ENCODE results near the gene DLG2. TPM values are rescaled to one million over a fixed set of nuclear protein-coding genes. Genes with fewer than 3 reads are reported as not detected.
"Not testable (repeated sequence)": the region's sequence is repeated elsewhere in the genome, so short reads cannot be mapped to it uniquely, and the experiment has no call there.

DLG2 gene
- 10 to 100 TPM; 19.4 to 23.3 TPM for total RNA-seq
- polyA plus RNA-seq, result 1 to 10 TPM; 1.3 to 2.4 TPM
- long read RNA-seq, donor 1, partial matches to known transcripts, result 0 of 57 reads
- long read RNA-seq, donor 1, other reads (novel, unspliced or antisense), result 57 of 57 reads
- long read RNA-seq, donor 2, partial matches to known transcripts, result 0 of 49 reads
- long read RNA-seq, donor 2, other reads (novel, unspliced or antisense), result 49 of 49 reads

- WGBS, 2 donors, result 0 to 1% methylated on average over 23 of the region's 23 CpGs
These were observed at the start of gene DLG2 for GRCh38 chr11:85627332-85627997. TSS of gene DLG2 (minus strand) at chr11:85627344.

GRCh38 chr11:85673393-85673792 is 46.2 kb upstream of the DLG2 start:
- Histone ChIP-seq H3K27ac (ENCODE audit: low read depth in 1 of 2, low read length in 2 of 2) (no peak overlapping the region), H3K36me3 (ENCODE audit: control insufficient read depth in 1 of 2, insufficient read depth in 2 of 2, low read length in 1 of 2) (no peaks in the 10 kb centered on the region), H3K9me3 (ENCODE audit: control insufficient read depth, low read length) (no peaks in the 10 kb centered on the region), H3K4me3 (ENCODE audit: low read length in 2 of 2) (peak overlapping the region in 1 of 2 donors; percentile 3), H3K4me1 (ENCODE audit: control insufficient read depth in 1 of 2, insufficient read depth in 2 of 2, low read length in 2 of 2) (no peaks in the 10 kb centered on the region), H3K27me3 (ENCODE audit: control insufficient read depth in 1 of 2, insufficient read depth in 2 of 2, low read length in 1 of 2) (no peaks in the 10 kb centered on the region)
- ATAC-seq (ENCODE audit: low FRiP score) (no peak), DNase-seq (no peak)
- intact Hi-C loops (cut with DNase I), result no loop called here
- WGBS, 2 donors, result 91 to 95% methylated on average over 3 of the region's 3 CpGs

More at GRCh38 chr11:85627332-85627997, at the start of gene DLG2:
- Histone ChIP-seq H3K36me3 (ENCODE audit: control insufficient read depth in 1 of 2, insufficient read depth in 2 of 2, low read length in 1 of 2) (no peaks in the 10 kb centered on the region), H3K27ac (ENCODE audit: low read depth in 1 of 2, low read length in 2 of 2) (peak within 1 kb of the TSS; percentile 78 to 95), H3K4me1 (ENCODE audit: control insufficient read depth in 1 of 2, insufficient read depth in 2 of 2, low read length in 2 of 2) (peaks cover 0 to 8% of the 10 kb centered on the region in 2 donors), H3K4me3 (ENCODE audit: low read length in 2 of 2) (peak within 1 kb of the TSS; percentile 85 to 91), H3K27me3 (ENCODE audit: control insufficient read depth in 1 of 2, insufficient read depth in 2 of 2, low read length in 1 of 2) (no peaks in the 10 kb centered on the region), H3K9me3 (ENCODE audit: control insufficient read depth, low read length) (no peaks in the 10 kb centered on the region)
- DNase-seq, result no peak
- peak; percentile 69 for ATAC-seq (ENCODE audit: low FRiP score)
- intact Hi-C loops (cut with DNase I), result no loop called here

DNA sequence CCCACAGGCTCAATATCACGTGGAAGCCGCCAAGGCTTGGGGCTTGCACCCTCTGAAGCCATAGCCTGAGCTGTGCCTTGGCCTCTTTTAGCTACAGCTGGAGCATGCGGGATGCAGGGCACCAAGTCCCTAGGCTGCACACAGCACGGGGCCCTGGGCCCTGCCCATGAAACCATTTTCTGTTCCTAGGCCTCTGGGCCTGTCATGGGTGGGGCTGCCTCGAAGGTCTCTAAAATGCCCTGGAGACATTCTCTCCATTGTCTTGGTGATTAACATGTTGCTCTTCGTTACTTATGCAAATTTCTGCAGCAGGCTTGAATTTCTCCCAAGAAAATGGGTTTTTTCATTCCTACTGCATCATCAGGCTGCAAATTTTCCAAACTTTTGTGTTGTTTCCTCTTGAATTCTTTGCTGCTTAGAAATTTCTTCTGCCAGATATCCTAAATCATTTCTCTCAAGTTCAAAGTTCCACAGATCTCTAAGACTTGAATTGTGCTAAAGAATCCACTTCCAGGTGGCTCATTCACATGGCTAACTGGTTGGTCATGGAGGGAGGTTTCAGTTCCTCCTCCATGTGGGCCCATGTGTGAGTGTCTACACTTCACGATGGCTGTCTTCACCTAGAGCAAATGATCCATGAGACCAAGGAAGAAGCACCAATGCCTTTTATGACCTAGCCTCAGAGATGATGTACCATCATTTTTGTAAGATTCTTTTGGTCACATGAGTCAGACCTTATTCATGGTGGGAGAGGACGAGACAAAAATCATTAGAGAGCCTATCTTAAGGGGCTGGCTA is 45.2 kb upstream of the DLG2 start:
- DNase-seq, result peak in 1 of 2 donors; percentile 61
- Histone ChIP-seq H3K27ac (ENCODE audit: low read depth in 1 of 2, low read length in 2 of 2) (no peak overlapping the region), H3K4me3 (ENCODE audit: low read length in 2 of 2) (no peak overlapping the region), H3K36me3 (ENCODE audit: control insufficient read depth in 1 of 2, insufficient read depth in 2 of 2, low read length in 1 of 2) (no peaks in the 10 kb centered on the region), H3K9me3 (ENCODE audit: control insufficient read depth, low read length) (no peaks in the 10 kb centered on the region), H3K27me3 (ENCODE audit: control insufficient read depth in 1 of 2, insufficient read depth in 2 of 2, low read length in 1 of 2) (no peaks in the 10 kb centered on the region), H3K4me1 (ENCODE audit: control insufficient read depth in 1 of 2, insufficient read depth in 2 of 2, low read length in 2 of 2) (no peaks in the 10 kb centered on the region)
- WGBS, 2 donors, result 86 to 90% methylated on average over 8 of the region's 8 CpGs
- intact Hi-C loops (cut with DNase I), result no loop called here
- no peak for ATAC-seq (ENCODE audit: low FRiP score)

GRCh38 chr11:85670949-85671663 is 44.0 kb upstream of the DLG2 start:
- H3K27ac ChIP-seq (ENCODE audit: low read depth in 1 of 2, low read length in 2 of 2); H3K9me3 ChIP-seq (ENCODE audit: control insufficient read depth, low read length); intact Hi-C loops (cut with DNase I); H3K4me1 ChIP-seq (ENCODE audit: control insufficient read depth in 1 of 2, insufficient read depth in 2 of 2, low read length in 2 of 2); DNase-seq; H3K4me3 ChIP-seq (ENCODE audit: low read length in 2 of 2); ATAC-seq (ENCODE audit: low FRiP score); H3K27me3 ChIP-seq (ENCODE audit: control insufficient read depth in 1 of 2, insufficient read depth in 2 of 2, low read length in 1 of 2); H3K36me3 ChIP-seq (ENCODE audit: control insufficient read depth in 1 of 2, insufficient read depth in 2 of 2, low read length in 1 of 2): not testable (repeated sequence)

DNA sequence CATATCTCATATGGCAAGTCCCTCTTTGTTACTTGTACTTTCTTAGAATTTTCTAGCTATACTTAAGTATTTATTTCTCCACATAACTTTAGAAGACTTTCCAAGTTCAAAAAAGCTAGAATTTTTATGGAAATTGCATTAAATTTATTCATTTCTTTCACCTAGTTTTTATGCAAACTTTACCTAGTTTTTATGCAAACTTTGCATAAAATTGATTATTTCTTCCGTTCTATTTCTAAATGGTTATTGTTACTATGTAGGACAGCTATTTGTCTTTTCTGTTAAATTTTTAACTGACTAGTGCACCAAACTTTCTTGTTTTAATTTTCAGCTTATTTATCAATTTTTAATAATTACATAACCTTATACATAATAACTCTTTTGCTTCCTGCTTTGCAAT is 41.0 kb upstream of the DLG2 start:
- H3K36me3 ChIP-seq (ENCODE audit: control insufficient read depth in 1 of 2, insufficient read depth in 2 of 2, low read length in 1 of 2), result no peaks in the 10 kb centered on the region
- no peaks in the 10 kb centered on the region for H3K4me1 ChIP-seq (ENCODE audit: control insufficient read depth in 1 of 2, insufficient read depth in 2 of 2, low read length in 2 of 2)
- WGBS, 2 donors, result 92 to 94% methylated on average over 1 of the region's 1 CpG
- intact Hi-C loops (cut with DNase I), result no loop called here
- no peaks in the 10 kb centered on the region for H3K27me3 ChIP-seq (ENCODE audit: control insufficient read depth in 1 of 2, insufficient read depth in 2 of 2, low read length in 1 of 2)
- no peaks in the 10 kb centered on the region for H3K9me3 ChIP-seq (ENCODE audit: control insufficient read depth, low read length)
- no peak for ATAC-seq (ENCODE audit: low FRiP score)
- no peak overlapping the region for H3K27ac ChIP-seq (ENCODE audit: low read depth in 1 of 2, low read length in 2 of 2)
- DNase-seq, result no peak
- no peak overlapping the region for H3K4me3 ChIP-seq (ENCODE audit: low read length in 2 of 2)

DNA sequence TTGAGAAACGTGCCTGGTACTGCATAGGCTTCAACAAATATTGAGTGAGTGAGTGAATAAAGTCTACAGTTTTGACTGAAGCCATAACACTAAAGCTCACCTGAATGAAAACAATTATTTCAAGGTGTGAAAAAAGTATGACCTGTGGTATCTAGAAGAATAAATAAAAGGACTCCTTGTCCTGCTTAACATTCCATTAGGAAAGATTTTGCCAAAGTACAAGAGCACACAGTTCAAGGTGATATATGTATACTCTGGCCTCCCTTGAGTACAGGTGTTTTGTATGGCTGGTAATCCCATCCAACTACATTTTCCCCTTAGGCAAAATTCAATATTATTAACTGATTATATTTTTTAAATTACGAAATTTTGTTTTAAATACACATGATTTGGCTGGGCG is 39.5 kb upstream of the DLG2 start:
- Histone ChIP-seq H3K9me3 (ENCODE audit: control insufficient read depth, low read length) (no peaks in the 10 kb centered on the region), H3K4me3 (ENCODE audit: low read length in 2 of 2) (no peak overlapping the region), H3K27ac (ENCODE audit: low read depth in 1 of 2, low read length in 2 of 2) (no peak overlapping the region), H3K36me3 (ENCODE audit: control insufficient read depth in 1 of 2, insufficient read depth in 2 of 2, low read length in 1 of 2) (no peaks in the 10 kb centered on the region), H3K4me1 (ENCODE audit: control insufficient read depth in 1 of 2, insufficient read depth in 2 of 2, low read length in 2 of 2) (no peaks in the 10 kb centered on the region), H3K27me3 (ENCODE audit: control insufficient read depth in 1 of 2, insufficient read depth in 2 of 2, low read length in 1 of 2) (no peaks in the 10 kb centered on the region)
- intact Hi-C loops (cut with DNase I), result no loop called here
- DNase-seq (no peak), ATAC-seq (ENCODE audit: low FRiP score) (no peak)
- WGBS, 2 donors, result 85 to 87% methylated on average over 3 of the region's 3 CpGs

DNA sequence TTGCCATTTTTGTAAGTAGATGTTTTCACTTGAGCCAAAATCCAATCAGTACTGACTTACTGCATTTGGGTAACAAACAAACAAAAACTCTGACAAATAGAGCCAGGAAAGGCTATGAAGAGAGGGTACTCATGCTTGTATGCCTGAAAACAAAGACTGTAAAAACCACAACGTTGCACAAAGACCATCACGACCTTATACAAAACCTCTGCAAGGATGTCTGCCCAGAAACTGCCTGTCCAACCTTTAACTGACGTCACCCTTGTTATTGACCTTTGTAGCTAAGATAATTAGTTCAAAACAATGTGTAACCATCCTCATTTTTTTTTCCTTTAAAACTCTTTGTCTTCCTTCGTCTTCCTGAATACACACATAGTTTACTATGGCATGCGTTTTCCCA is 38.6 kb upstream of the DLG2 start:
- Histone ChIP-seq H3K4me3 (ENCODE audit: low read length in 2 of 2) (no peak overlapping the region), H3K27me3 (ENCODE audit: control insufficient read depth in 1 of 2, insufficient read depth in 2 of 2, low read length in 1 of 2) (no peaks in the 10 kb centered on the region), H3K4me1 (ENCODE audit: control insufficient read depth in 1 of 2, insufficient read depth in 2 of 2, low read length in 2 of 2) (no peaks in the 10 kb centered on the region), H3K27ac (ENCODE audit: low read depth in 1 of 2, low read length in 2 of 2) (no peak overlapping the region), H3K9me3 (ENCODE audit: control insufficient read depth, low read length) (no peaks in the 10 kb centered on the region), H3K36me3 (ENCODE audit: control insufficient read depth in 1 of 2, insufficient read depth in 2 of 2, low read length in 1 of 2) (no peaks in the 10 kb centered on the region)
- WGBS, 2 donors, result 81% methylated on average over 5 of the region's 5 CpGs
- no peak for DNase-seq
- no peak for ATAC-seq (ENCODE audit: low FRiP score)
- intact Hi-C loops (cut with DNase I), result no loop called here

DNA sequence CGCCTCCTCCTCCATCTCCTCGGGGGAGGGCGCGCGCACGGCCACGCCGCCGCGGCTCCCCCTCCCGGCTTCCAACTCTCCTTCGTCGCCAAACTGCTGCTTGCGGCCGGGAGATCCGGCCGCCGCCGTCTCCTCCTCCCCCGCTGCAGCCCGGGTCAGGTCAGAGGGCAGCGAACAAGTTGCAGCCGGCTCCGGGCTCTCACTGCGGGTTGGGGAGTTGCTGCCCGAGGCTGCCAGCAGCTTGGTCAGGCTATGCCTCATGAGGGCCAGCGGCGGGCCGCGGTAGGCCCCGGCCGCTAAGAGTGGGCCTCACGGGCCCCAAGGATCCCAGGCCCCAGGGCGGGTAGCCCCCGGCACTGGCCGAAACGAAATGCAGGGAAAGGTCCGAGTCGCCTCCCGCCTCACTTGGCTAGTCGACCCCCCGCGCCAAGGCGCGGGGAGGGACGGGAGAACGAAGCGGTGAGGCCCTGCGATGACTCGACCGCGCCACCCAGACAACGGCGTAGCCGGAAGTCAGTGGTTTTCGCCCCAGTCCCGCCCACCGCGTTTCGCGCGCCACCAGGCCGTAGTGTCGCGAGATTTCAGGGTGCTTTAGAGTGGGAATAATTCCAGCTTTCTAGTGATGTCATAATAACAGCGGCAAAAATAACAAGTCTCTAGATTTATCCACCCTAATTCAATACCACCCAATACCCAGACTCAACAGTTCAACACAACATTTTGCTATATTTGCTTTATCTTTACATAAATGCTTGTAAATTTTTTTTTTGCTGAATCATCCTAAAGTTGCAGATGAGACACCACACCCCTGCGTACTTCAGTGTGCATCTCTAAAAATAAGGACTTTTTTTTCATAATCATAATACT is 37.7 kb upstream of the DLG2 start, which contains the start of gene CREBZF:
Gene CREBZF (minus strand): TSS at position 515 of the 867 bp plus-strand sequence. CDS start 254 bp downstream, at position 261.
- WGBS, 2 donors, result 0% methylated on average over 65 to 67 of the region's 67 CpGs
- peak; percentile 99 for ATAC-seq (ENCODE audit: low FRiP score)
- intact Hi-C loops (cut with DNase I), result loop anchor here in 1 of 2 donors (1.0 kb wide), 1 partner anchor 37 kb away; the partner anchor contains the start of gene TMEM126B

More for the DNA sequence above, 37.7 kb upstream of the DLG2 start, which contains the start of gene CREBZF:
- Histone ChIP-seq H3K4me3 (ENCODE audit: low read length in 2 of 2) (peak within 1 kb of the TSS; percentile 45 to 59), H3K9me3 (ENCODE audit: control insufficient read depth, low read length) (no peaks in the 10 kb centered on the region), H3K4me1 (ENCODE audit: control insufficient read depth in 1 of 2, insufficient read depth in 2 of 2, low read length in 2 of 2) (no peaks in the 10 kb centered on the region), H3K27ac (ENCODE audit: low read depth in 1 of 2, low read length in 2 of 2) (peak within 1 kb of the TSS; percentile 92 to 99), H3K27me3 (ENCODE audit: control insufficient read depth in 1 of 2, insufficient read depth in 2 of 2, low read length in 1 of 2) (no peaks in the 10 kb centered on the region), H3K36me3 (ENCODE audit: control insufficient read depth in 1 of 2, insufficient read depth in 2 of 2, low read length in 1 of 2) (no peaks in the 10 kb centered on the region)
- DNase-seq, result peak; percentile 97 to 98

Data from aorta (tissue), 5 donors.